Gastrocnemius medialis (tissue), 4 donors: ENCODE measurements around the gene GRK4.
"Not testable (repeated sequence)": the region's sequence is repeated elsewhere in the genome, so short reads cannot be mapped to it uniquely, and the experiment has no call there.

Experiments
- POLR2A ChIP-seq, 2 donors: fragments of 450-650 bp; IDR thresholded peaks; one replicate each; pipeline ENCODE4 v1.6.1; 2017; ENCODE audit warnings: antibody characterized with exemption in 2 of 2, mild to moderate bottlenecking in 2 of 2, moderate library complexity in 2 of 2
- TF ChIP-seq, protein P1 (sequence below), 5 experiments: fragments of 450-650 bp in 3 of 5; fragments of 200-600 bp in 2 of 5; sonication (generic) in 2 of 5; IDR thresholded peaks in 4 of 5; conservative IDR thresholded peaks in 1 of 5; 1 replicate in 4 of 5; 2 replicates in 1 of 5; pipeline ENCODE4 v1.5.1; 2016 to 2019; ENCODE audit warnings: antibody characterized with exemption in 5 of 5, mild to moderate bottlenecking in 3 of 5, moderate library complexity in 3 of 5

DNA sequence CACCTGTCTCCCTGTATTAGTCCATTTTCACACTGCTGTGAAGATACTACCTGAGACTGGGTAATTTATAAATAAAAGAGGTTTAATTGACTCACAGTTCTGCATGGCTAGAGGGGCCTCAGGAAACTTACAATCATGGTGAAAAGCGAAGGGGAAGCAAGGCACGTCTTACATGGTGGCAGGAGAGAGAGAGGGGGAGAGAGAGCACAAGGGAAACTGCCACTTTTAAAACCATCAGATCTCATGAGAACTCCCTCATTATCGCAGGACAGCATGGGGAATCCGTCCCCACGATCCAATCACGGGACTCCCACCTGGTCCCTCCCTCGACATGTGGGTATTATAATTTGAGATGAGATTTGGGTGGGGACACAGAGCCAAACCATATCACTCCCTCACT is 20.3 kb downstream of the GRK4 start:
- TF ChIP-seq POLR2A (IDR thresholded peaks at IDR 0.05), result not testable (repeated sequence)
- TF ChIP-seq, protein P1, sequence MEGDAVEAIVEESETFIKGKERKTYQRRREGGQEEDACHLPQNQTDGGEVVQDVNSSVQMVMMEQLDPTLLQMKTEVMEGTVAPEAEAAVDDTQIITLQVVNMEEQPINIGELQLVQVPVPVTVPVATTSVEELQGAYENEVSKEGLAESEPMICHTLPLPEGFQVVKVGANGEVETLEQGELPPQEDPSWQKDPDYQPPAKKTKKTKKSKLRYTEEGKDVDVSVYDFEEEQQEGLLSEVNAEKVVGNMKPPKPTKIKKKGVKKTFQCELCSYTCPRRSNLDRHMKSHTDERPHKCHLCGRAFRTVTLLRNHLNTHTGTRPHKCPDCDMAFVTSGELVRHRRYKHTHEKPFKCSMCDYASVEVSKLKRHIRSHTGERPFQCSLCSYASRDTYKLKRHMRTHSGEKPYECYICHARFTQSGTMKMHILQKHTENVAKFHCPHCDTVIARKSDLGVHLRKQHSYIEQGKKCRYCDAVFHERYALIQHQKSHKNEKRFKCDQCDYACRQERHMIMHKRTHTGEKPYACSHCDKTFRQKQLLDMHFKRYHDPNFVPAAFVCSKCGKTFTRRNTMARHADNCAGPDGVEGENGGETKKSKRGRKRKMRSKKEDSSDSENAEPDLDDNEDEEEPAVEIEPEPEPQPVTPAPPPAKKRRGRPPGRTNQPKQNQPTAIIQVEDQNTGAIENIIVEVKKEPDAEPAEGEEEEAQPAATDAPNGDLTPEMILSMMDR (IDR thresholded peaks at IDR 0.05 in 4 of 5, conservative IDR thresholded peaks at IDR 0.05 in 1 of 5), result not testable (repeated sequence)
